Vagina (tissue), 2 donors: ENCODE data around the gene AGBL4.

Source experiments
- POLR2A ChIP-seq, 2 donors: fragments of 450-650 bp; IDR thresholded peaks; one replicate each; pipeline ENCODE4 v1.6.1; 2017; ENCODE audit warnings: antibody characterized with exemption in 2 of 2, mild to moderate bottlenecking in 2 of 2, moderate library complexity in 2 of 2
- POLR2AphosphoS5 ChIP-seq, 2 donors: sonication (generic); formaldehyde crosslinking; IDR thresholded peaks; one replicate each; pipeline ENCODE4 v1.9.0; 2017; ENCODE audit warnings: antibody characterized with exemption in 2 of 2, mild to moderate bottlenecking in 2 of 2, low read depth in 1 of 2; ENCODE audit not compliant: insufficient read depth in 1 of 2
- TF ChIP-seq, protein P1 (sequence below), 3 experiments: fragments of 450-650 bp in 2 of 3; fragments of 200-600 bp in 1 of 3; sonication (generic) in 1 of 3; IDR thresholded peaks; one replicate each; pipeline ENCODE4 v1.5.1; 2017 to 2019; ENCODE audit warnings: antibody characterized with exemption in 3 of 3, mild to moderate bottlenecking in 2 of 3, moderate library complexity in 2 of 3

DNA sequence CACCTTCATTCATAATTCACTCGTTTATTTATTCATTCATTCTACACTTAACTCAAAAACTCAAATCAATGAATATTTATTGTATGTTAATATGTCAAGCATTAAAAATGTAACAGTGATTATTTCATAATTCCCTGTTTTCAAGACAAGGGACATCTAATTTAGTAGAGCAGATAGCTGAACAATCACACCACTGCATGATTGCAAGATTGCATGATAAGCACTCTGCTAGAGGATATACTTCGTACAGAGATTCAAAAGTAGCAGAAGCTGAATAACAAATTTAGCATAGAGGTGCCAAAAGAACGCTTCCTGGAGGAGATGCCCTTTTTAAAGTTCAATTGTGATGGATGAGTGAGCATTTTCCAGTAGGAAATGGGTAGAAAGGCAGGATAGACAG lies 1056.4 kb downstream of the AGBL4 start:
- TF ChIP-seq, protein P1, sequence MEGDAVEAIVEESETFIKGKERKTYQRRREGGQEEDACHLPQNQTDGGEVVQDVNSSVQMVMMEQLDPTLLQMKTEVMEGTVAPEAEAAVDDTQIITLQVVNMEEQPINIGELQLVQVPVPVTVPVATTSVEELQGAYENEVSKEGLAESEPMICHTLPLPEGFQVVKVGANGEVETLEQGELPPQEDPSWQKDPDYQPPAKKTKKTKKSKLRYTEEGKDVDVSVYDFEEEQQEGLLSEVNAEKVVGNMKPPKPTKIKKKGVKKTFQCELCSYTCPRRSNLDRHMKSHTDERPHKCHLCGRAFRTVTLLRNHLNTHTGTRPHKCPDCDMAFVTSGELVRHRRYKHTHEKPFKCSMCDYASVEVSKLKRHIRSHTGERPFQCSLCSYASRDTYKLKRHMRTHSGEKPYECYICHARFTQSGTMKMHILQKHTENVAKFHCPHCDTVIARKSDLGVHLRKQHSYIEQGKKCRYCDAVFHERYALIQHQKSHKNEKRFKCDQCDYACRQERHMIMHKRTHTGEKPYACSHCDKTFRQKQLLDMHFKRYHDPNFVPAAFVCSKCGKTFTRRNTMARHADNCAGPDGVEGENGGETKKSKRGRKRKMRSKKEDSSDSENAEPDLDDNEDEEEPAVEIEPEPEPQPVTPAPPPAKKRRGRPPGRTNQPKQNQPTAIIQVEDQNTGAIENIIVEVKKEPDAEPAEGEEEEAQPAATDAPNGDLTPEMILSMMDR (IDR thresholded peaks at IDR 0.05) = no peak
- TF ChIP-seq POLR2A (IDR thresholded peaks at IDR 0.05) = no peak
- no peak for TF ChIP-seq POLR2AphosphoS5 (IDR thresholded peaks at IDR 0.05; ENCODE audit: insufficient read depth in 1 of 2, low read depth in 1 of 2)
